Endothelial cell of hepatic sinusoid (primary cell): ENCODE results near the gene USP36.
"Not testable (repeated sequence)": the region's sequence is repeated elsewhere in the genome, so short reads cannot be mapped to it uniquely, and the experiment has no call there.

ENCODE experiments used
- in situ Hi-C: cut with HindIII; loops from 2 replicates; pipeline ENCODE4 v1.10.0; 2017; ENCODE audit warnings: low sequenced_read_pairs

Gene USP36

DNA sequence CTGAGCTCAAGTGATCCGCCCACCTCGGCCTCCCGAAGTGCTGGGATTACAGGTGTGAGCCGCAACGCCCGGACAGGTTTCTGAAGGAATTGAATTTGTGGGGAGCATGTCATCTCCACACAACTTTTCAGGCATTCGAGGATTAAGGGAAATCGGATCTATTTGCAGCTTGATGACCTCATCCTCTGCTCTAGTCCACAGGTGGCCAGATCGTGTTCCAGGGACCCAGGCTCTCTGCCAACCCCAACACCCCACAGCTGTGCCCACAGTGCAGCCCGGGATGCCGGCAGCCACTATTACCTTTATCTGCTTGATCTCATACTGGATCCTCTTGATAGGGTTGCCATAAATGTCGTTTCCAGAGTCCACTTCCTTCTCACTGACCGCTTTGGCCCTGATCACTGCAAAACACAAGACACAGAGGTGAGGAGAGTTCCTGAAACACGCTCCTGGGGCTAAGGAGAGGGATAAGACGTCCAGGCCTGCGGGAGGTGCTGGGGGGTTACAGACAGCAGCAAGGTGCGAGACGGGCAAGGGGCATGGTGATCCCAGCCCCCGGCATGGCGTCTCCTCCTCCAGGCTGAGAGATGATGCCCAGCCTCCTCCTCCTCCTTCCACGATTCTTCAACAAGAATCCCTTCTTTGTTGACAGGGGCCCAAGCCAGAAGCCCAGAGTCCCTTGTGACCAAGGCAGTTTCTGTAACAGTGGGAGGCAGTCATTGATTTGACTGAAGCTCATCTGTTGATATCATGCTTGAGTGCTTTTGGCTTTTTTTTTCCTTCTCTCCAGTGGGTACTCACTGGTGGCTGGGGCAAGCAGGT, 33.1 kb upstream of the USP36 start:
- in situ Hi-C loops = no loop called here

DNA sequence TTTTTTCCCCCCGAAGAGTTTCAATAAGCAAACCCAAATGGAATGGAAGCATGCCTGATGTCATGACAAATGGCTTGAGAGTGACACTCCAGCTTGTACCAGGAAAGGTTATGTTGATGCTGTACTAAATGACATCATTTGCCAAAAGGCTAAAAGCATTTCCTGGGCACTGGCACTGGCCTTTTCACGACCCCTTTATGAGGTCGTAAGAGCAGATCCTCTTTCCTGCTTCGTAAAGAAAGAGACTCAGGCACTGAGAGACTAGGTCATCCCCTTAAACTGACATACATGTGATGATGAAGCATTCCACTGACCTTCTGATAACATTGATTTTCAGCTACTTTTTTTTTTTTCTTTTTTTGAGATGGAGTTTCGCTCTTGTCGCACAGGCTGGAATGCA, 31.9 kb upstream of the USP36 start:
- in situ Hi-C loops = no loop called here

DNA sequence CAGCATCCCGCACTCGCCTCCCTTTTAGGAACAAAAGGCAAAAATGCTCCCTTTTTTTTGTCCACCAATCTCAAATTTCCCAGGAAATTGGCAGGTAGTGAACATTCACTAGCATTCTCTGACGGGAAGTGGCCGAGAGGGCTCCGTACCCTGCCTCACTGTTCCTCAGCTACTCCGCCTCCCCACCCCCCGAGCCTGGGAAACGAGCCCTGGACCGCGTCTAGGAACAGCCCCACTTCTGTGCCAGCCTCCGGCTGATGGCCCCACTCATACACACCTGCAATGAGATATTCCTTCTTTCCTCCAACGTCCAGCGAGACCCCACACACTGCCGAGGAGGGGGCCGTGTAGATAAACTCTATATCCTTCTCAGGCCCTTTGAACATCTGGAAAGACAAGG, 30.0 kb upstream of the USP36 start:
- in situ Hi-C loops = no loop called here

DNA sequence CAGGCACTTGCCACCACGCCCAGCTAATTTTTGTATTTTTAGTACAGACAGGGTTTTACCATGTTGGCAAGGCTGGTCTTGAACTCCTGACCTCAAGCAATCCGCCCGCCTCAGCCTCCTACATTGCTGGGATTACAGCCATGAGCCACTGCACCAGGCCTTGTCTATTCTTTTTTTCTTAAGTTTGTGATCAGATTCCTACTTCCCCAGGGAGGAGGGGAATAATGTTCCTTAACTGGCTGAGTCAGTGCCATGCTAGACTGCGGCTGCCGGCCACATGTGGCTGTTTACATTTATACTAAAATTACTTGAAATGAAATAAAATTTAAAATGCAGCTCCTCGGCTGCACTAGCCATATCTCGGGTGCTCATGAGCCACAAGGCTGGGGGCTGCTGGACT, 27.8 kb upstream of the USP36 start:
- in situ Hi-C loops = no loop called here

DNA sequence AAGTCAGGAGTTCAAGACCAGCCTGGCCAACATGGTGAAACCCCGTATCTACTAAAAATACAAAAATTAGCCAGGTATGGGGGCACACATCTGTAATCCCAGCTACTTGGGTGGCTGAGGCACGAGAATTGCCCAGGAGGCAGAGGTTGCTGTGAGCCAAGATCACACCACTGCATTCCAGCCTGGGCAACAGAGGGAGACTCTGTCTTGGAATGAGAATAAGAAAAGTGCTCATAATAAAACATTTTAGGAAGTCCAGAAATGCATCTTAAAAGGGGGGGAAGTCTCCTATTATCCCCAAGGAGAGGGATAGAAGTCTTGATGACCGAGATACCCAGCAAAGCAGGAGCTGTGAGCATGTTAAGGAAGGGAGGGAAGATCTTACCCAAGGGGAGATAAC, 26.4 kb upstream of the USP36 start:
- in situ Hi-C loops = not testable (repeated sequence)

DNA sequence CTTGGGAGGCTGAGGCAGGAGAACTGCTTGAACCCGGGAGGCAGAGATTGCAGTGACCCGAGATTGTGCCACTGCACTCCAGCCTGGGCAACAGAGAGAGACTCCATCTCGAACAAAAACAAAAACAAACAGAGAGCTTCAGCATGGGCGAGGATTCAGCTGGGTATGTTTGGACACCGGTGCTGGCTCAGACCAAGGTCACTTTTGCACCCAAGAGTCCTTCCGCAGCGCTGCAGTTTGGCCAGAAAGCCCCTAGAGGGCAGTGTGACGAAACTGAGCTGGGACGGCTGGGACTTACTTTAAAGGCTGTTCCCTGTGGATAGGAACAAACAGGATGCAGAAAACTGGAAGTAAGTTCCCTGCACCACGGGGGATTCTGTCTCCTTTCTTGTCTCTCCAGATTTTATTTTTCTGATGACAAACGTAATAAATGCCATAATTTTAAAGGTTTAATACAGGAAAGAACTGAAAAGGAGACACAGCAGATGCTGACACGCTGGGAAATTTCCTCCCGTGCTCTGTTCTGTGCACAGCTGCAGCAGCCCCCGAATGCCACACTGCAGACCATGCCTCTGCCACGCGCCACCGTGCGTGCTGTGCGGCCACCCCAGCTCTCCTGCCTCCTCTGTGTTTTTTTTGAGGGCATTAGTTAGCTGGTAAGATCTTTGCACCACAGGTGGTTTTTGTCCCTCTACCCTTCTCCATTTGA, 25.2 kb upstream of the USP36 start:
- in situ Hi-C loops = no loop called here

DNA sequence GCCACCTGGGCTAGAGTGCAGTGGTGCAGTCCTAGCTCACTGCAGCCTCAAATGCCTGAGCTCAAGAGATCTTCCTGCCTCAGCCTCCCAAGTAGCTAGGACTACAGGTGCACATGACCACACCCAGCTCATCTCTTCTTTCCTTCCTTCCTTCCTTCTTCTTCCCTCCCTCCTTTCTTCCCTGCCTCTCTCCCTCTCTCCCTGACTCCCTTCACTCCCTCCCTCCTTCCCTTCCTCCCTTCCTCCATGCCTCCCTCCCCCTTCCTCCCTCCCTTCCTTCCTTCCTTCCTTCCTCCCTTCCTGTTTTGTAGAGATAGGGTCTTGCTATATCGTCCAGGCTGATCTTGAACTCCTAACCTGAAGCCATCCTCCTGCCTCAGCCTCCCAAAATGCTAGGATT, 23.5 kb upstream of the USP36 start:
- in situ Hi-C loops = no loop called here

DNA sequence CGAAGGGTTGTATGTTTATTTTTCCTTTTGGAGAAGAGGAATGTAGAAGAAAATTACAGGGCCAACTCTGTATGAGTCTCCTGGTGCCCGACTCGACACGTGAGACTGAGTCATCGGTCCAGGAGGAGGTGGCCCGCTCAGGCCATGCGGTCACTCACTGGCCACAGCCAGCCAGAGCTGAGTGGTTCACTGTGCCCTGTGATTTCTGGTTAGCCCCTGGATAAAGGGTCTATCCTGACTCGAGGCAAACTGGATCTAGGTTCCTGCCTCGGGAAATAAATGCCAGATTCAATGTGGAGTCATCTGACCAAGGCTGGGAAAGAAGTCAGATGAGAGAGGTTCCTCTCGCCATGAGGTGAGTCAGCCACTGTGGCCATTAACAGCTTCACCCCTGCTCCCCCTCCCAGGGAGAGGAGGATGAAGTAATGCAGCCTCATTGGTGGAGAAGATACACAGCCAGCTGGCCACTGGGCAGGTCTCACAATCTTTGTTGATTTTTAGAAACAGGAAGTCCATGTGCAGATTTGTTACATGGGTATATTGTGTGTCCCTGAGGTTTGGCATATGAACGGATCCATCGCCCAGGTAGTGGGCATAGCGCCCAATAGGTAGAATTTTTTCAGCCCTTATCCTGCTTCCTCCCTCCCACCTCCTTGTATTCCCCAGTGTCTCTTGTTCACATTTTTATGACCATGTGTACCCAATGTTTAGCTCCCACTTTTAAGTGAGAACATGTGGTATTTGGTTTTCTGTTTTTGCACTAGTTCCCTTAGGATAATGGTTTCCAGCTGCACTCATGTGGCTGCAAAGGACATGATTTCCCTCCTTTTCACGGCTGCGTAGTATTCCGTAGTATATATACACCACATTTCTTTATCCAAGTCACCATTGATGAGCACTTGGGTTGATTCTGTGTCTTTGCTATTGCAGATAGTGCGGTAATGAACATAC, 21.7 kb upstream of the USP36 start:
- in situ Hi-C loops = no loop called here

DNA sequence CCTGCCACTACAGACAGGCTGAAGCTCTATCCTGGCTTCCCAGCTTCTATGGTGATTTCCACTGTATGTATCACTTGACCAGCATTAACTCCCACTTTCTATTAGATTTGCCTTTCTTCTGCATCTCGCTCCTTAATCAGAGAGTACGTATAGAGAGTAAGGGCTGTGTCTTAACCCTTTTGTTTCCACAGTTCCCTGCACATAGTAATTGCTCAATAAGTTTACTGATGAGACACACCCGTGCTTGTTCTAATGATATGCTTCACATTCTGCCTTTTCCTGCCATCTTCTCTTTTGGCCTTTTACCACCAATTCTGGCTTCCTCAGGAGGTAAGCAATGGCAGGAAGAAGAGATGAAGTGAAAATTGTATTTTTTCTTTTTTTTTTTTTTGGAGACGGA, 20.6 kb upstream of the USP36 start:
- in situ Hi-C loops = no loop called here

DNA sequence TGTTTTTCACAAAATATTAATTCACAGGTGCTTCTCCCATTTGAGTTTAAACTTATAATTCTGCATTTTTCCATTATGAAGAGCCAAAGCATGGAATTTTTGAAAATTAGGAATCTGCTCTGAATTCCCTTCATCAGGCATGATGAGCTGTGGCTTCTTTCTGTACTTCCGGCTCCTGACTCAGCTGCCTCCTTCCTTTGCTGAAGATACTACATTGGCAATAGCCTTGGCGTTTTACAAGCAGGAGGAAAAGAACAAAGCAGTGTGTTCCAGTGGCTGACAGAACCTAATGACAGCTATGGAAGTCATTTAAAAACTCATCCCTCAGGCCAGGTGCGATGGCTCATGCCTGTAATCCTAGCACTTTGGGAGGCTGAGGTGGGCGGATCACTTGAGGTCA, 18.4 kb upstream of the USP36 start:
- in situ Hi-C loops = no loop called here

DNA sequence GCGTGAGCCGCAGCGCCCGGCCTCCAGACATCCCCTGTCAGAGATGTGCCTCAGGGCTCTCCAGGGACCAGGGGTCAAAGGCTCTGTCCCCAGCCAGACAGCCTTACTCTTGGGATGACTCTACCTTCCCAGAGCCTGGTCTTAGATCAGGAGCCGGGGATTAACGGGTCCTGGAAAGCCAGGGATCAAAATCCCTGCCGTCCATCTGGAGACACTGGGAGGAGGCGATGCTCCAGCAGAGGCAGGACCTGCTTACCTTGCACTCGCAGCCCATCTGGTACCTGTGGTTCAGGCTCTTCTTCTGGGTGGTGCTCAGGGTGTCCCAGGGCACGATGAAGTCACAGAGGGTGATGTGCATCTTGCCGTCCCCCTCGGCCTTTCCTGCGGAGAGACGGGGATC, 16.7 kb upstream of the USP36 start:
- in situ Hi-C loops = no loop called here

DNA sequence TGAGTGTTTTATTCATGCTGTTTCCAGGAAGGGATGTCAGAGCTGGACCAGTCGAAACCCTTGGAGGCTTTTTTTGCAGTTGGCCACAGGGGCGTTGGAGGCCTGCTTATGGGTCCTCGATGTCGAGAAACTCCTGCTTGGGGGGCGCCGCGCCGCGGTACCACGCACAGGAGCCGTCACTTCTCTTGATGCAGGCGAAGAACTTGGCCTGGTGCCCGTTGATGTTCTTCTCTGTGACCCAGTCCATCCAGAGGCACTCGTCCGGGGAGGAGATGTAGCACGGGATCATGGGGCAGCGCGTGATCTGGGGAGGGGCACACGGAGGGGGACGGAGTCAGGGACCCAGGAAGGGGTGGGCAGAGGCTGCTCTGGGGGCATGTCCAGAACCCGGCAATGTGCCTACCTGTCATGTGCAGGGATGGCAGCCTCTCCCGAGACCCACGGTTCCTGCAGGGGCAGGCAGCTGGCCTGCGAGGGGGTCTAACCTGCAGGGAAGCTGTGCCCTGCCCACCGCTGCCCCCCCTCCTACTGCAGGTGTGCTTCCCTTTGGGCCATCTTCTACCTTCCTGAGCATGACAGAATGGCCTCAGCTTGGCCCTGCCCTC, 15.0 kb upstream of the USP36 start:
- in situ Hi-C loops = no loop called here

DNA sequence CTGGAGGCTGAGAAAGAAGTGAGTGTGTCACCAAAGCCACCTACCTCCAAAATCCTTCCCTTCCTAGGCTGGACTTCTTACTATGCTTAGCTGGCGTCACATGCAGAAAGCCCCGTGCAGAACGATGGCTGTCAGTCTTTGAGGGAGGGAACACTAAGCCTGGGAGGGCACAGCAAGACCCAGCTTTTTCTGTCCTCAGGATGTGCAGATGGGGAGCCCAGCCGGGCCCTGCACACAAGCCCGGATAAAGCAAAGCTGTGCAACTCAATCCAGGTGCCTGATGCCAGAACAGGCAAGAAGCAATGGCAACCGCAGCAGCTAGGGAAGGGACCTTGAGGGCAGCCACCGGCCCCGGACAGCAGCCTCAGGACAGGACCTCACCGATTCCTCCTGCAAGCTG, 13.9 kb upstream of the USP36 start:
- in situ Hi-C loops = no loop called here

DNA sequence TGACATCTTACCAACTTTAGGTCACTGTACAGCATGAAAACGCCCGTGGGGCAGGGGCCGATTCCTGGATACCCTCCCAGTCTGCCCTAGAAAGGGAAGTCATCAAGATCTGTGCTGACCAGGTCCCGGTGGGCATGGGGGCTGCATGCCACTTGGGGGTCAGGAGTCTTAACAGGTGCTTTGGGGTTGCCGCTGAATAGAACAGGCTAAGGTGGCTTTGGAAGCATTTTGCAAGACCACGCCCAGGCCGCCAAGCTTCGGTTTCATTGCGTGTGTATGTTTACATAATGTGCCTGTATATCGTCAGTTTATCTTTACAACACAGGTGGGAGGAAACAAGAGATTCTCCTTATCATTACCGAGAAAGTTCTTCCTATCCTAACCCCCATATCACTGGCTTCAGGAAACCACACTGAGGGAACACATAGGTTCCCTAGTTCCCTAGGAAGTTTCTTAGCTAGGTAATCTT, 13.3 kb upstream of the USP36 start:
- in situ Hi-C loops = no loop called here

DNA sequence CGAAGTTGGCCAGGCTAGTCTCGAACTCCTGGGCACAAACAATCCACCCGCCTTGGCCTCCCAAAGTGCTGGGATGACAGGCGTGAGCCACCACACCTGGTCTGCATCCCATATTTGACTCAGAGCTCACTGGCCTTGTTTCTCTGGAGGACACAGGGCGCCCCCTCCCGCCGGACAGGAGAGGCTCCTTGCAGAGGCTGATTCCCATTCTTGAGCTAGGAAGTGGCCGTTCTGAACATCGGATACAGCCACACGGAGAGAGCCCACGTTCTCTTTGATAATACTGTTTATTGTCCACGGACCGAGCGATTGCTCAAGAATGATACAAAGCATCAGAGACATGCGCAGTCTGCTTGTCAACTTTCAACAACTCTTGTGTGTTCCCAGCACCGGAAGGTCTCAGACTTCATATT, 12.1 kb upstream of the USP36 start:
- in situ Hi-C loops = no loop called here

DNA sequence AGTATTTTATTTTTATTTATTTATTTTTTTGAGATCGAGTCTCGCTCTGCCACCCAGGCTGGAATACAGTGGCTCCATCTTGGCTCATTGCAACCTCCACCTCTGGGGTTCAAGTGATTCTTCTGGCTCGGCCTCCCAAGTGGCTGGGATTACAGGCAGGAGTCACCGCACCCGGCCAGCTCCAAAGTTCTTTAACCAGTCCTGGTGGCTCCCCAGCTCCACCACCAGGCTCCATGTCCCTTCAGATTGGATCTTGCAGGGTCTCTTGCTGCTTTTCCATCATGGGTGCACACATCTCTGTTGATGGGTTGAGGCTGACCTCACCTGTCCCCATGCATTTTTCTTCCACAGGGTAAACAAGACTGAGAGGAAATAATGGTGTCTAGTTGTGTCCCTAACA, 8.4 kb upstream of the USP36 start:
- in situ Hi-C loops = no loop called here

DNA sequence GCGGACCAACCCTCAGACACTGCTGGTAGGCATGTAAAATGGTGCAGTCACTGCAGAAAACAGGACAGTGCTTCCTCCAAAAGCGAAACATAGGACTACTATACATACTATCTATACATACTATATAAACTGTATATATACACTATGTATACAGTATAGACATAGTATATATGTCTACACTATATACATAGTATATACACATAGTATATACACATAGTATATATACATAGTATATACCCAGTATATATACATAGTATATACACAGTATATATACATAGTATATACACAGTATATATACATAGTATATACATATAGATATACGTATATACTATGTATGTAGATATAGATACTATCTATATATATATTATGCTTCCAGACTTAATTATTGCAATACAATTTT, 6.4 kb upstream of the USP36 start:
- in situ Hi-C loops = no loop called here

DNA sequence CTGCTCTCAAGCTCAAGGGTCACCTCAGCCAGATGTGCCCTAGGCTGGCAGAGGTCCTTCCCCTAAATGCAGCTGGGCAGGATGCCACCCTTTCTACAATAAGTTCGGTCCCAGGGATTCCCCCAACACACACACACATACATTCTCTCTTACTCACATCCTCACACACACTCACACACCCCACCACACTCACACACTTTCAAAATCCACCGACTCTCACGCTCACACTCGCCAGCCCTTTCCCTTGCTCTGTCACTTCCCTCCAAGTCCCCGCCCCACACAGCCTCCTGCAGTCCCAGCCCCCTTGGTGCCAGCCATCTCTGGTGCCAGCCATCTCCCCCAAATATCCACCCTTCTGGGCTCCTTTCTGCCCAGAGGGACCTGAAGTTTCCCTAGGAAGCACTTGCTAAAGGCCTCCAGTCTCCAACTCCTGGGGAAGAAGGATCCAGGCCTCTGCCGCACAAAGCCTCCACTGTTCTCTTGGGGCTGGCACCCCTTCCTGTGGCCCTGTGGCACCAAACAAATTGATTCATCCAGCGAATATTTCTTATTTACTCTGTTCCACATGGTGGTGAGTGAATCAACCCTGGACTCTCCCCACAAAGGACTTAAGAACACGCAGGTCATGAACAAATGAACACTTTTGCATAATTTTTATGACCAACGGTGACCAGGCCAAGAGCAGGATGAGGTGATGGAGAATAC, 3.8 kb upstream of the USP36 start:
- in situ Hi-C loops = no loop called here

DNA sequence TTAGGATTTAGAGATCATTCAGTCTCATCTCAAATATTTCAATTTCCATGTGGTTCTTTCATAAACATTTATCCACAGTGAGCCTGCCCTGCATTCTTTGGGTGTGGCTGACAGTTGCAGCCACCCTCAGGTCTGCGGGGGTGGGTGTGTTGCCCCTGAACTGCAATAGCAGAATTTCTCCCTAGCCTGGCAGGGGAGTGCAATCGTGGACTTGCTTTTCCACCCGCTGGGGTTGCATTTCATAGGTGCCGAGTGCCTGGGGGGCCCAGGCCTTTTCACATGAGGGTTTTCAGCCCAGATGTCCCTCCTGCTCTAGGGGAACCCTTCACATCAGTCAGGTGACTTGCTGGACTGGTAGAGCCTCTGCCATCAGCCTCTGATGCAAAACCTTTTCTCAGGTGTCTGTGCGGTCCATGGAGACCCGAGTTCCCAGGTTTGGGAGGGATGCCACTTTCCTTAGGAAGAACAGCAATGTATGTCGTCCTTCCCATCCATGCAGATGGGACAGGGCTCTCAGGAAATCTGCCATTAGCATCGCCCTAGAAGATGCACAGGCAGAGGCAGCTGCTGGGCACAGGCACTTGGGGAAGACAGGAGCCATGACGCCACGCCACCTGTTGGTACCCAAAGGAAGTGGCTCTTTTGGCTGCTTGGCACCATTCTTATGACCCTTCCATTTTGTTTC, 2.4 kb upstream of the USP36 start:
- in situ Hi-C loops = no loop called here

DNA sequence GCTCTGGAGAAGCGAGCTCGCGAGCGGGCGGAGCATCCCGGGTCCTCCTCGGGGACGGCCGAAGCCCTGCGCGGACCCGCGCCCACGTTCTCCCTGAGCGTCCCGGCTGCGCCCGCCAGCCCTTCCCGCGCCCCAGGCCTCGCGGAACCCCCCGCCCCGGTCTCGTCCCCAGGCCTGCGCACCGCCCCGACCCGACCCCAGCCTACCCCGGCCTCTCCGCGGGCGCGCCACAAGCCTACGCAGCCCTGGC, 159 bp downstream of the USP36 start:
- in situ Hi-C loops = no loop called here
